K562 (cell line): ENCODE results near the gene GMPR2. TPM values are rescaled to one million over a fixed set of nuclear protein-coding genes. Genes with fewer than 3 reads are reported as not detected.
A peak's percentile ranks its signal among the peaks of the same experiment; 100 is the strongest.

ENCODE experiments used
- BACH1 ChIP-seq: fragments of 200-800 bp; sonication (Bioruptor generic); IDR thresholded peaks from 2 replicates; pipeline ENCODE4 v1.6.1; 2016; ENCODE audit warnings: missing genetic modification characterization, missing compliant biosample characterization
- BHLHE40 ChIP-seq: IDR thresholded peaks from 2 replicates; pipeline ENCODE4 v1.6.1; 2011; ENCODE audit warnings: low read length, improper control_type of control experiment
- C11orf30 ChIP-seq: fragments of 450-650 bp; IDR thresholded peaks from 2 replicates; pipeline ENCODE4 v1.6.1; 2016; ENCODE audit warnings: low read depth, mild to moderate bottlenecking
- CUX1 ChIP-seq: fragments of 200-800 bp; sonication (Bioruptor generic); IDR thresholded peaks from 2 replicates; pipeline ENCODE4 v1.6.1; 2016; ENCODE audit warnings: missing genetic modification characterization, missing compliant biosample characterization
- GABPB2 ChIP-seq: fragments of 250-450 bp; sonication (Bioruptor Pico); conservative IDR thresholded peaks from 2 replicates; pipeline ENCODE4 v1.5.1; 2021; ENCODE audit warnings: mild to moderate bottlenecking
- GTF2A2 ChIP-seq: IDR thresholded peaks from 2 replicates; pipeline ENCODE4 v1.6.1; 2016; ENCODE audit warnings: mild to moderate bottlenecking, missing genetic modification characterization, missing compliant biosample characterization
- HNRNPLL ChIP-seq: fragments of 200-400 bp; formaldehyde crosslinking; IDR thresholded peaks from 2 replicates; pipeline ENCODE4 v1.6.1; 2017; ENCODE audit warnings: low read length, low read depth, mild to moderate bottlenecking; ENCODE audit not compliant: poor library complexity, severe bottlenecking
- KLF1 ChIP-seq: fragments of 450-650 bp; IDR thresholded peaks from 2 replicates; pipeline ENCODE4 v1.6.1; 2016; ENCODE audit warnings: missing genetic modification characterization, missing compliant biosample characterization
- LARP7 ChIP-seq: fragments of 450-650 bp; IDR thresholded peaks from 2 replicates; pipeline ENCODE4 v1.6.1; 2016
- MBD2 ChIP-seq: sonication (generic); IDR thresholded peaks from 2 replicates; pipeline ENCODE4 v1.6.1; 2016; ENCODE audit warnings: low read depth, borderline replicate concordance
- MIER1 ChIP-seq: fragments of 450-650 bp; IDR thresholded peaks from 2 replicates; pipeline ENCODE4 v1.6.1; 2016; ENCODE audit warnings: antibody characterized with exemption, mild to moderate bottlenecking, low read depth
- NCOA4 ChIP-seq: fragments of 450-650 bp; IDR thresholded peaks from 2 replicates; pipeline ENCODE4 v1.6.1; 2018; ENCODE audit warnings: mild to moderate bottlenecking; ENCODE audit not compliant: partially characterized antibody
- POLR2H ChIP-seq: IDR thresholded peaks from 2 replicates; pipeline ENCODE4 v1.6.1; 2016; ENCODE audit warnings: missing genetic modification characterization, low read depth, mild to moderate bottlenecking, control low read depth, missing compliant biosample characterization, moderate library complexity
- RBM39 ChIP-seq: fragments of 200-400 bp; formaldehyde crosslinking; optimal IDR thresholded peaks from 2 replicates; pipeline ENCODE3; 2018; ENCODE audit warnings: low read depth, low read length
- SIN3B ChIP-seq: fragments of 450-650 bp; IDR thresholded peaks from 2 replicates; pipeline ENCODE4 v1.6.1; 2017; ENCODE audit warnings: low read depth, mild to moderate bottlenecking, moderate library complexity
- SMAD3 ChIP-seq: fragments of 450-650 bp; formaldehyde crosslinking; conservative IDR thresholded peaks from 2 replicates; pipeline ENCODE4 v1.4.0; 2020; ENCODE audit warnings: mild to moderate bottlenecking
- STAG1 ChIP-seq: sonication (generic); formaldehyde crosslinking; IDR thresholded peaks from 2 replicates; pipeline ENCODE4 v1.5.0; 2020; ENCODE audit warnings: missing genetic modification reagents, borderline replicate concordance
- STAT5B ChIP-seq: fragments of 250-450 bp; sonication (Bioruptor Pico); IDR thresholded peaks from 2 replicates; pipeline ENCODE4 v1.8.0; 2021; ENCODE audit warnings: mild to moderate bottlenecking, inconsistent platforms
- SUPT5H ChIP-seq: fragments of 450-650 bp; IDR thresholded peaks from 2 replicates; pipeline ENCODE4 v1.6.1; 2016
- ZC3H11A ChIP-seq: IDR thresholded peaks from 2 replicates; pipeline ENCODE4 v1.6.1; 2012; ENCODE audit warnings: low read depth, low read length, improper control_type of control experiment
- ZC3H8 ChIP-seq: fragments of 450-650 bp; IDR thresholded peaks from 2 replicates; pipeline ENCODE4 v1.6.1; 2017
- ZNF197 ChIP-seq: fragments of 200-800 bp; sonication (Bioruptor generic); IDR thresholded peaks from 2 replicates; pipeline ENCODE4 v1.6.1; 2016; ENCODE audit warnings: low read depth, missing genetic modification characterization, missing compliant biosample characterization
- ZNF699 ChIP-seq: fragments of 250-450 bp; sonication (Bioruptor Pico); IDR thresholded peaks from 2 replicates; pipeline ENCODE4 v1.8.0; 2021; ENCODE audit warnings: mild to moderate bottlenecking, moderate library complexity; ENCODE audit not compliant: insufficient replicate concordance
- ZNF77 ChIP-seq: fragments of 250-450 bp; sonication (Bioruptor Pico); IDR thresholded peaks from 2 replicates; pipeline ENCODE4 v1.5.0; 2020
- polyA plus RNA-seq, 8 experiments: library from polyadenylated mRNA; depleted of rRNA in 4 of 8; stranded (reverse) in 5 of 8; unstranded in 3 of 8; fragments of >200 nt; fragmentation: Nextera tagmentation in 2 of 8; fragmentation: Illumina TruSeq in 1 of 8; extraction: Ambion mirVana in 2 of 8; extraction: Trizol in 1 of 8; gene quantifications; 2 replicates each; pipeline versions ENCODE4 v1.2.1 to v1.2.3, GENCODE V29; 2011 to 2014; ENCODE audit warnings: inconsistent platforms in 1 of 8, missing spikeins in 1 of 8
- total RNA-seq, 7 experiments: library from RNA; depleted of rRNA in 6 of 7; stranded (reverse); fragments of >200 nt in 6 of 7; fragmentation: Illumina TruSeq in 2 of 7; extraction: Trizol in 2 of 7; gene quantifications; 2 replicates each; pipeline versions ENCODE4 v1.2.1 to v1.2.3, GENCODE V29; 2011 to 2021; ENCODE audit warnings: low replicate concordance in 1 of 7

GMPR2 gene
- total and polyA plus RNA-seq, 9 of the 15 experiments (the other 6 are each of a cell fraction or from before 2014, with no cell fraction given) = 26.4 to 67.4 (median 36.3) TPM

GRCh38 chr14:24212924-24213865 is 19.5 kb upstream of the GMPR2 start, which contains the start of gene CHMP4A (continued):
- TF ChIP-seq SUPT5H (peak; percentile 97), ZC3H11A (no peak), ZNF699 (no peak), BACH1 (tag) (no peak), SIN3B (peak; percentile 88), NCOA4 (no peak), BHLHE40 (peak; percentile 96), GTF2A2 (tag) (no peak), RBM39 (no peak), POLR2H (tag) (peak; percentile 87), MBD2 (peak; percentile 87), ZNF197 (CRISPR knock-in tag) (no peak), ZNF77 (CRISPR knock-in tag) (no peak), STAT5B (CRISPR knock-in tag) (no peak), KLF1 (tag) (no peak), ZC3H8 (no peak), GABPB2 (CRISPR knock-in tag) (no peak), MIER1 (no peak), HNRNPLL (no peak), SMAD3 (CRISPR knock-in tag) (no peak), CUX1 (no peak), C11orf30 (peak; percentile 96), LARP7 (no peak), STAG1 (CRISPR knock-in tag) (no peak)
